GM04503 (cell line): ENCODE data around the gene STRA8.
A peak's percentile ranks its signal among the peaks of the same experiment; 100 is the strongest.

Experiments
- DNase-seq: peaks from one replicate; pipeline ENCODE4 v3.0.0-alpha.2; 2012; ENCODE audit warnings: low read depth

Gene STRA8

GRCh38 chr7:135269921-135270320 is 36.3 kb downstream of the STRA8 start:
- no peak for DNase-seq

GRCh38 chr7:135270577-135271254 is 37.1 kb downstream of the STRA8 start:
- no peak for DNase-seq

DNA sequence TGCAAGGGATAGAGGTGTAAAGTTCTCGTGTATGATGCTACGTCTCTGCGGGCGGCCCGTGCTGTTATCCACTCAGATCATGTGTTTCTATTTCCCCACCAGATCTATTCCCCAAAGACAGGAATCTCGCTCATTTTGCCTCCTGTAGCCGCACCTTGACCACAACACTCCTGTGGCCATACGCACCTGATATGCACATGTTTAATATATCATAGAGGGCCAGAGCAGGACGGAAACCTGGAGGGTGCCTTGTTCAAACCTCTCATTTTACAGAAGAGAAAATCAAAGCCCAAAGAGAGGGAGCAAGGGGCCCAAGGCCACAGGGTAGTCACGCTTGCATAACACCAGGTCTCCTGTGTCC is 37.6 kb downstream of the STRA8 start:
- no peak for DNase-seq

DNA sequence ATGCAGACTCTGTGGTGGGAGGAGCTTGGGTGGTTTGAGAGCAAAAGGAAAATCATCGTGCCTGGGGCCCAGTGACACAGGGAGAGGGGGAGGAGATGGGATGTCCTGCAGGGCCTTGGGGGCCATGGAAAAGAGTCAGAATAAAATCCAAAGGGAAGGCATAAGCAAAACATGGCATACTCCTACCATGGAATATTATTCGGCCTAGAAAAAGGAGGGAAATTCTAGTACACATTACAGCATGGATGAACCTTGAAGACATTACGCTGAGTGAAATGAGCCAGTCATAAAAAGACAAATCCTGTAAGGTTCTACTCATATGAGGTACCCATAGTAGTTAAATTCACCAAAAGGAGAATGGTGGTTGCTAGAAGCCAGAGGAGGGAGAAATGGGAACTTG is 38.7 kb downstream of the STRA8 start:
- no peak for DNase-seq

GRCh38 chr7:135273581-135273980 is 39.9 kb downstream of the STRA8 start:
- no peak for DNase-seq

- no peak for DNase-seq
Measured at GRCh38 chr7:135274495-135275268, 41.0 kb downstream of the STRA8 start.

GRCh38 chr7:135275971-135276580 is 42.4 kb downstream of the STRA8 start:
- no peak for DNase-seq

DNA sequence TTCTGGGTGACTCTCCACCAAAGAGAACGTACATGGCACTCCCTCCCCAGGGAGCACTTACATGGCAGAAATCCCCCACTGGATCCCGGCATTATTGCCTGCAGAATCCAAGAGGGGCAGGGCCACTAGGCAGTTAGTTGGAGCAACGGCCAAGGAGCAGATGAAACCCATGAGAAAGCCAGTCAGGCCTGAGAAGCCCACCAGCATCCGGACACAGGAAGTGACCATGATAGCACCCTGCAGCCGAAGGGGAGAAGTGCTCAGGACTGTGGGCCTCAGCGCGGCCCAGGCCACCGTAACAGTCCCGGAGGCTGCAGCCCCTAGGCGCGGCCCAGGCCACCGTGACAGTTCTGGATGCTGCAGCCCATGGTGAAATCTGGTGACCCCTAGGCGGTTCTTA is 43.5 kb downstream of the STRA8 start:
- DNase-seq: no peak

DNA sequence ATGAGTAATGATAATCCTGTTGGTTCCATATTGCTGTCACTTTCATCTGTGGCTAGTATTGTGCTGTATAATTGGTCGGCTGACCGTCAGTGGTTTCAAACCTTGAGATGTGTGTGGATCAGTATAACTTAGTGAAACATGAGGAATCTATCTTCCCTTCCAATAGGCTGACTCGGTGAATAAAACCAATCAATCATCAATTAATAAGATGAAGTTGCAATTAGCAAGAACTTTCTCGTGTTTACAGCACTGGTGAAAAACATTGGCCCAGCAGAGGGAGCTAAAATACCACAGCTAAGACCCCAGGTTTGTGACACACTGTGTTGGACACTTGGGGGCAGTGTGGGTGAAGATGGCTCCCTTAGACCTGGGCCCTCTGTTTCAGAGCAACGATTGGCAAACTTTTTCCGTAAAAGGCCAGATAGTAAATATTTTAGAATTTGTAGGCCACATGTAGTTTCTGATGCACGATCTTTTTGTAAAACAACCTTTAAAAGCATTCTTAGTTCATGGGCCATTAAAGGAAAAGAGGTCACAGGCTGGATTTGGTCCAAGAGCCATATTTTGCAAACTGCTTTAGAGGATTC is 47.8 kb downstream of the STRA8 start:
- peak; percentile 39 for DNase-seq

- DNase-seq: no peak
Measured at GRCh38 chr7:135282561-135283254, 49.1 kb downstream of the STRA8 start.

DNA sequence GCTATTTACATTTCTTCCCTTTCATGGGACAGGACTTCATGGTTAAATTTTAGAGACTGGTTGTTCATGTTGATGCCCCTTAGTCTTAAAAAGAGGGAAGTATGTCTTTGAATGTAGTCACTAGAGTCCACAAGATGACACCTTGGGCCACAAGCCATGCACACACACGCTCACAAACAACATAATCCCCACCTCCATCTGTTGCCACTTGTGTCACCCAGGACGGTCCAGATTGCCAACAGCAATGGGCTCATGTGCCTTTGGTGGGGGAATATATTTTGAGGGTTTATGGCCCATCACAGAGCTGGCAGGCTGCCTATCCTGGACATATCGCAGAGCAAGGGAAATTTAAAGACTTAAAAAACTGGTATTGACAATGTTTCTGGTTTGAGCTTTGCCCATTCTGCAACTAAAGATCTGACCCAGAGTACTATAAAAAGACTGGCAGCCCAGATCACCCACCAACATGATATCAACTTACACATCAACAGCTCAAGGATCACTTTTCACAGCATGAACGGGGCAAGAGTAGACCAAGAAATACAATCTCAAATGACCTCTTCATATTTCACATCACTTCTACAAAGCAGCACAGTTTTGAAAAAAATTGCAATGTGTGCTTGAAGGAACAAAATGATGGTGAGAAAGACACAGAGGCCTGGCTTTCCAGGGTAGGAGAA is 50.5 kb downstream of the STRA8 start:
- DNase-seq: no peak

GRCh38 chr7:135285547-135286233 is 52.1 kb downstream of the STRA8 start:
- DNase-seq: no peak

- no peak for DNase-seq
Measured at GRCh38 chr7:135286876-135287275, 53.2 kb downstream of the STRA8 start.

- DNase-seq: no peak
Measured at GRCh38 chr7:135290594-135290993, 57.0 kb downstream of the STRA8 start.

DNA sequence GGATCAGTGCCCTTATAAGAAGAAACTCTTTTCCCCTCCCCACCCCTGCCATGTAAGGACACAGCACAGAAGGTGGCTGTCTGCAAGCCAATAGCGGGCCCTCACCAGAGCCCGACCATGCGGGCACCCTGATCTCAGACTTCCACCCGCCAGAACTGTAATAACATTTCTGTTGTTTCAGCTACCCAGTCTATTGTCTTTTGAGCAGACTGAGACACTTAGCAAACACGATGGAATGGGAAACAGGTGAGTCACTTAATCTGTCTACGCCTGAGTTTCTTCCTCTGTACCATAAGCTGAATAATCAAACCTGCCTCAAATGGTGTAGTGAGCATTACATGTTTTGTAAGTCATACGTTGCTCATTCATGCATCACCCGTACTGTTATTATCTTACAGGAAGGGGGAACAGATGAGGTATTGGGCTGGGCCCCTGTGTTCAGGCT is 58.2 kb downstream of the STRA8 start:
- no peak for DNase-seq

- no peak for DNase-seq
Measured at GRCh38 chr7:135299235-135299634, 65.6 kb downstream of the STRA8 start.

GRCh38 chr7:135300913-135301765 is 67.5 kb downstream of the STRA8 start:
- no peak for DNase-seq
